HepG2 (cell line): ENCODE results near the gene ATP6V0D1. TPM values are rescaled to one million over a fixed set of nuclear protein-coding genes. Genes with fewer than 3 reads are reported as not detected.

Source experiments
- AGO2 ChIP-seq: fragments of 200-400 bp; formaldehyde crosslinking; optimal IDR thresholded peaks from 2 replicates; pipeline ENCODE3; 2017; ENCODE audit warnings: mild to moderate bottlenecking, low read depth, low read length, moderate library complexity
- CBX1 ChIP-seq: IDR thresholded peaks from one replicate; pipeline ENCODE4 v1.6.1; 2016; ENCODE audit warnings: antibody characterized with exemption, low read depth
- CEBPG ChIP-seq: IDR thresholded peaks from 2 replicates; pipeline ENCODE4 v1.6.1; 2016
- ELF4 ChIP-seq: sonication (generic); formaldehyde crosslinking; IDR thresholded peaks from 2 replicates; pipeline ENCODE4 v1.5.0; 2020; ENCODE audit warnings: missing genetic modification reagents, mild to moderate bottlenecking, moderate library complexity, borderline replicate concordance
- HNRNPK ChIP-seq: fragments of 200-400 bp; formaldehyde crosslinking; IDR thresholded peaks from 2 replicates; pipeline ENCODE4 v1.6.1; 2018; ENCODE audit warnings: low read length, low read depth, moderate library complexity, mild to moderate bottlenecking; ENCODE audit not compliant: poor library complexity, severe bottlenecking
- HOXA7 ChIP-seq: sonication (generic); formaldehyde crosslinking; IDR thresholded peaks from 2 replicates; pipeline ENCODE4 v1.8.1; 2022; ENCODE audit warnings: mild to moderate bottlenecking, missing genetic modification reagents, moderate library complexity
- KAT8 ChIP-seq: IDR thresholded peaks from 2 replicates; pipeline ENCODE4 v1.6.1; 2016; ENCODE audit warnings: missing genetic modification reagents, missing compliant biosample characterization
- KDM3A ChIP-seq: IDR thresholded peaks from 2 replicates; pipeline ENCODE4 v1.6.1; 2018; ENCODE audit warnings: low read depth, missing compliant biosample characterization
- MBD4 ChIP-seq: IDR thresholded peaks from 2 replicates; pipeline ENCODE4 v1.6.1; 2012; ENCODE audit warnings: low read length, inconsistent platforms, borderline replicate concordance
- MLLT10 ChIP-seq: sonication (generic); formaldehyde crosslinking; IDR thresholded peaks from 2 replicates; pipeline ENCODE4 v1.4.0; 2020; ENCODE audit warnings: missing genetic modification reagents
- MXD4 ChIP-seq: IDR thresholded peaks from 2 replicates; pipeline ENCODE4 v1.6.1; 2016; ENCODE audit warnings: mild to moderate bottlenecking, missing biosample characterization, missing genetic modification reagents
- MYNN ChIP-seq: sonication (generic); formaldehyde crosslinking; IDR thresholded peaks from 2 replicates; pipeline ENCODE4 v1.4.0; 2020; ENCODE audit warnings: mild to moderate bottlenecking, low read depth, missing genetic modification reagents
- NFRKB ChIP-seq: fragments of 450-650 bp; IDR thresholded peaks from 2 replicates; pipeline ENCODE4 v1.6.1; 2017
- PHF20 ChIP-seq: sonication (generic); formaldehyde crosslinking; IDR thresholded peaks from 2 replicates; pipeline ENCODE4 v1.5.0; 2020; ENCODE audit warnings: mild to moderate bottlenecking, missing genetic modification reagents
- PITX1 ChIP-seq: sonication (generic); formaldehyde crosslinking; IDR thresholded peaks from 2 replicates; pipeline ENCODE4 v1.5.1; 2020; ENCODE audit warnings: mild to moderate bottlenecking, missing genetic modification reagents
- TAF15 ChIP-seq: fragments of 200-400 bp; formaldehyde crosslinking; IDR thresholded peaks from one replicate; pipeline ENCODE4 v1.6.1; 2018; ENCODE audit warnings: mild to moderate bottlenecking, low read depth, low read length; ENCODE audit not compliant: poor library complexity, severe bottlenecking
- TSC22D2 ChIP-seq: sonication (generic); formaldehyde crosslinking; IDR thresholded peaks from 2 replicates; pipeline ENCODE4 v1.5.1; 2020; ENCODE audit warnings: missing genetic modification reagents, mild to moderate bottlenecking, borderline replicate concordance
- ZFY ChIP-seq: sonication (generic); formaldehyde crosslinking; IDR thresholded peaks from 2 replicates; pipeline ENCODE4 v1.4.0; 2020; ENCODE audit warnings: missing genetic modification reagents
- ZNF224 ChIP-seq: sonication (generic); formaldehyde crosslinking; IDR thresholded peaks from 2 replicates; pipeline ENCODE4 v1.5.0; 2020; ENCODE audit warnings: mild to moderate bottlenecking, missing genetic modification reagents
- ZNF432 ChIP-seq: sonication (generic); formaldehyde crosslinking; IDR thresholded peaks from 2 replicates; pipeline ENCODE4 v1.5.0; 2020; ENCODE audit warnings: missing genetic modification reagents, mild to moderate bottlenecking, borderline replicate concordance
- ZNF550 ChIP-seq: sonication (generic); formaldehyde crosslinking; IDR thresholded peaks from 2 replicates; pipeline ENCODE4 v1.4.0; 2020; ENCODE audit warnings: mild to moderate bottlenecking, missing genetic modification reagents, borderline replicate concordance
- ZNF564 ChIP-seq: sonication (generic); formaldehyde crosslinking; IDR thresholded peaks from 2 replicates; pipeline ENCODE4 v1.8.1; 2023; ENCODE audit warnings: mild to moderate bottlenecking, missing genetic modification reagents
- ZNF839 ChIP-seq: sonication (generic); formaldehyde crosslinking; IDR thresholded peaks from 2 replicates; pipeline ENCODE4 v1.4.0; 2020; ENCODE audit warnings: missing genetic modification reagents, mild to moderate bottlenecking, borderline replicate concordance
- ZNF891 ChIP-seq: sonication (generic); formaldehyde crosslinking; IDR thresholded peaks from 2 replicates; pipeline ENCODE4 v1.5.0; 2020; ENCODE audit warnings: mild to moderate bottlenecking, missing genetic modification reagents
- polyA plus RNA-seq, 8 experiments: library from polyadenylated mRNA; depleted of rRNA in 3 of 8; stranded (reverse) in 7 of 8; unstranded in 1 of 8; fragments of >200 nt; fragmentation: Illumina TruSeq in 4 of 8; extraction: Trizol in 4 of 8; gene quantifications; 2 replicates each; pipeline versions ENCODE4 v1.2.1 to v1.2.3, GENCODE V29; 2011 to 2016; ENCODE audit warnings: low read depth in 4 of 8, missing spikeins in 1 of 8, mixed read lengths in 1 of 8; ENCODE audit not compliant: insufficient read depth in 1 of 8
- total RNA-seq, 5 experiments: library from RNA; depleted of rRNA; stranded (reverse); fragments of >200 nt; fragmentation: Illumina TruSeq; extraction: Trizol; gene quantifications; 2 replicates each; pipeline ENCODE4 v1.2.3, GENCODE V29; 2016; ENCODE audit warnings: low read depth in 1 of 5
- TF ChIP-seq, protein P1 (sequence below): sonication (generic); formaldehyde crosslinking; IDR thresholded peaks from 2 replicates; pipeline ENCODE4 v1.5.0; 2020; ENCODE audit warnings: mild to moderate bottlenecking, missing genetic modification reagents
- TF ChIP-seq, protein P2 (sequence below): sonication (generic); formaldehyde crosslinking; IDR thresholded peaks from 2 replicates; pipeline ENCODE4 v1.4.0; 2020; ENCODE audit warnings: missing genetic modification reagents, borderline replicate concordance
- TF ChIP-seq, protein P3 (sequence below): sonication (generic); formaldehyde crosslinking; IDR thresholded peaks from 2 replicates; pipeline ENCODE4 v1.8.1; 2022; ENCODE audit warnings: low read depth, mild to moderate bottlenecking, missing genetic modification reagents

The ATP6V0D1 gene
- total and polyA plus RNA-seq, 2 of the 13 experiments (the other 11 are each of a cell fraction or from before 2014, with no cell fraction given) = 51.1 to 61.3 TPM

DNA sequence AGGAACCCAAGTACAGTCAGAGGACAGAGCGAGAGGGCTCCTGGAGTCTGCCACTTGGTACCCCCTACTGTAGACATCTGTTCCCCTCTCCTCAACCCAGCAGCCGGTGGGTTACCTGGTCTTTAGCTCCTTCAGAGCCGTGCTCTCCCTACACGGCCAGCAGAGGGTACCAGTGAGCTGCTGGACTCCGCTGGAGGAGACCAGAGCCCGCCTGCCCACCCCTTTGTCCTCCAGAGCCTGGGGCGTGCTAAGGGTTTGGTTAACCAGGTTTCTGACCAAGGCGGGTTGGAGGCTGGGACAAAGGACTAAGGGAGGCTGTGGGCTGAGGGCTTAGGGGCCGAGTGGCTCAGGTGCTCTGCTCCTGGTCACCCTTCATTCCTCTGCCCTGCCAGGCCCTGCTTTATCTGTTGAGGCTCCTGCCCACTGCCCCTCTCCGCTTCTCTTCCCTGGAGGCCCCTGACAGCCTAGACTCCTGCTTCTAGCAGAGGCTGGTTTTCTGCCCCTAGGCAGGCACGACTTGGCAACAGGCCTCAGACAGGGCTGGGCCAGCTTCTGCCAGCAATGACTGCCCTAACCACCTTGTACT, 52.7 kb downstream of the ATP6V0D1 start (continued):
- TF ChIP-seq NFRKB (no peak), KDM3A (CRISPR knock-in tag) (0 out of 2 replicates have a peak, but pooled peaks have one; percentile 55), ZNF550 (CRISPR knock-in tag) (no peak), MYNN (CRISPR knock-in tag) (no peak), ZFY (CRISPR knock-in tag) (no peak), AGO2 (peak; percentile 60), KAT8 (CRISPR knock-in tag) (peak; percentile 70; the same call in 1 of the 2 replicates), ELF4 (CRISPR knock-in tag) (no peak), MBD4 (no peak), ZNF839 (no peak), PITX1 (CRISPR knock-in tag) (no peak), TAF15 (no peak), ZNF891 (no peak; the same call in none of the 2 replicates), ZNF224 (no peak), HOXA7 (CRISPR knock-in tag) (no peak), HNRNPK (no peak), PHF20 (CRISPR knock-in tag) (no peak), TSC22D2 (peak; percentile 79; the same call in 1 of the 2 replicates), MXD4 (peak; percentile 74), ZNF432 (no peak), CEBPG (CRISPR knock-in tag) (0 out of 2 replicates have a peak, but pooled peaks have one; percentile 35), MLLT10 (CRISPR knock-in tag) (no peak), ZNF564 (CRISPR knock-in tag) (no peak), CBX1 (no peak)
- TF ChIP-seq, protein P1, sequence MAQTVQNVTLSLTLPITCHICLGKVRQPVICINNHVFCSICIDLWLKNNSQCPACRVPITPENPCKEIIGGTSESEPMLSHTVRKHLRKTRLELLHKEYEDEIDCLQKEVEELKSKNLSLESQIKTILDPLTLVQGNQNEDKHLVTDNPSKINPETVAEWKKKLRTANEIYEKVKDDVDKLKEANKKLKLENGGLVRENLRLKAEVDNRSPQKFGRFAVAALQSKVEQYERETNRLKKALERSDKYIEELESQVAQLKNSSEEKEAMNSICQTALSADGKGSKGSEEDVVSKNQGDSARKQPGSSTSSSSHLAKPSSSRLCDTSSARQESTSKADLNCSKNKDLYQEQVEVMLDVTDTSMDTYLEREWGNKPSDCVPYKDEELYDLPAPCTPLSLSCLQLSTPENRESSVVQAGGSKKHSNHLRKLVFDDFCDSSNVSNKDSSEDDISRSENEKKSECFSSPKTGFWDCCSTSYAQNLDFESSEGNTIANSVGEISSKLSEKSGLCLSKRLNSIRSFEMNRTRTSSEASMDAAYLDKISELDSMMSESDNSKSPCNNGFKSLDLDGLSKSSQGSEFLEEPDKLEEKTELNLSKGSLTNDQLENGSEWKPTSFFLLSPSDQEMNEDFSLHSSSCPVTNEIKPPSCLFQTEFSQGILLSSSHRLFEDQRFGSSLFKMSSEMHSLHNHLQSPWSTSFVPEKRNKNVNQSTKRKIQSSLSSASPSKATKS = no peak
- TF ChIP-seq, protein P2, sequence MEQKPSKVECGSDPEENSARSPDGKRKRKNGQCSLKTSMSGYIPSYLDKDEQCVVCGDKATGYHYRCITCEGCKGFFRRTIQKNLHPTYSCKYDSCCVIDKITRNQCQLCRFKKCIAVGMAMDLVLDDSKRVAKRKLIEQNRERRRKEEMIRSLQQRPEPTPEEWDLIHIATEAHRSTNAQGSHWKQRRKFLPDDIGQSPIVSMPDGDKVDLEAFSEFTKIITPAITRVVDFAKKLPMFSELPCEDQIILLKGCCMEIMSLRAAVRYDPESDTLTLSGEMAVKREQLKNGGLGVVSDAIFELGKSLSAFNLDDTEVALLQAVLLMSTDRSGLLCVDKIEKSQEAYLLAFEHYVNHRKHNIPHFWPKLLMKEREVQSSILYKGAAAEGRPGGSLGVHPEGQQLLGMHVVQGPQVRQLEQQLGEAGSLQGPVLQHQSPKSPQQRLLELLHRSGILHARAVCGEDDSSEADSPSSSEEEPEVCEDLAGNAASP (CRISPR knock-in tag) = peak; percentile 76
- TF ChIP-seq, protein P3, sequence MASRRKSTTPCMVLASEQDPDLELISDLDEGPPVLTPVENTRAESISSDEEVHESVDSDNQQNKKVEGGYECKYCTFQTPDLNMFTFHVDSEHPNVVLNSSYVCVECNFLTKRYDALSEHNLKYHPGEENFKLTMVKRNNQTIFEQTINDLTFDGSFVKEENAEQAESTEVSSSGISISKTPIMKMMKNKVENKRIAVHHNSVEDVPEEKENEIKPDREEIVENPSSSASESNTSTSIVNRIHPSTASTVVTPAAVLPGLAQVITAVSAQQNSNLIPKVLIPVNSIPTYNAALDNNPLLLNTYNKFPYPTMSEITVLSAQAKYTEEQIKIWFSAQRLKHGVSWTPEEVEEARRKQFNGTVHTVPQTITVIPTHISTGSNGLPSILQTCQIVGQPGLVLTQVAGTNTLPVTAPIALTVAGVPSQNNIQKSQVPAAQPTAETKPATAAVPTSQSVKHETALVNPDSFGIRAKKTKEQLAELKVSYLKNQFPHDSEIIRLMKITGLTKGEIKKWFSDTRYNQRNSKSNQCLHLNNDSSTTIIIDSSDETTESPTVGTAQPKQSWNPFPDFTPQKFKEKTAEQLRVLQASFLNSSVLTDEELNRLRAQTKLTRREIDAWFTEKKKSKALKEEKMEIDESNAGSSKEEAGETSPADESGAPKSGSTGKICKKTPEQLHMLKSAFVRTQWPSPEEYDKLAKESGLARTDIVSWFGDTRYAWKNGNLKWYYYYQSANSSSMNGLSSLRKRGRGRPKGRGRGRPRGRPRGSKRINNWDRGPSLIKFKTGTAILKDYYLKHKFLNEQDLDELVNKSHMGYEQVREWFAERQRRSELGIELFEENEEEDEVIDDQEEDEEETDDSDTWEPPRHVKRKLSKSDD = no peak
